ENCODE measurements around the gene PCED1B.

GRCh38 chr12:47225356-47225755, 145.9 kb downstream of the PCED1B start:
- TF ChIP-seq CTCF (conservative IDR thresholded peaks at IDR 0.05 in 1 of 2, IDR thresholded peaks at IDR 0.05 in 1 of 2; ENCODE audit: extremely low read depth in 1 of 2, insufficient read depth in 1 of 2, low read depth in 1 of 2, low read length in 2 of 2) = no peak
- TF ChIP-seq EZH2 (IDR thresholded peaks at IDR 0.05; ENCODE audit: borderline replicate concordance, low read length) = no peak

All from mammary epithelial cell (primary cell).